Measurements from ENCODE around the gene SUPT20H.
A peak's percentile ranks its signal among the peaks of the same experiment; 100 is the strongest.

Gene SUPT20H

GRCh38 chr13:36997716-36998427 is 61.6 kb downstream of the SUPT20H start:
- DNase-seq, result no peak

GRCh38 chr13:36992362-36992761 is 67.1 kb downstream of the SUPT20H start:
- no peak for DNase-seq

- no peak for DNase-seq
These were observed 72.8 kb downstream of the SUPT20H start for GRCh38 chr13:36986462-36987240.

GRCh38 chr13:36981156-36981743 is 78.2 kb downstream of the SUPT20H start:
- peak; percentile 77 for DNase-seq

- no peak for DNase-seq
These were observed 80.0 kb downstream of the SUPT20H start for GRCh38 chr13:36979361-36980050.

GRCh38 chr13:36975172-36975571 is 84.3 kb downstream of the SUPT20H start:
- DNase-seq, result peak; percentile 44

GRCh38 chr13:36973621-36974295 is 85.7 kb downstream of the SUPT20H start:
- DNase-seq, result peak; percentile 25

GRCh38 chr13:36973009-36973408 is 86.5 kb downstream of the SUPT20H start:
- DNase-seq, result no peak

GRCh38 chr13:36966404-36966803 is 93.1 kb downstream of the SUPT20H start:
- no peak for DNase-seq

GRCh38 chr13:36965767-36966166 is 93.7 kb downstream of the SUPT20H start:
- no peak for DNase-seq

GRCh38 chr13:36959456-36960116 is 99.9 kb downstream of the SUPT20H start:
- no peak for DNase-seq
